Measurements from ENCODE around the gene ABCC6.

Gene ABCC6

DNA sequence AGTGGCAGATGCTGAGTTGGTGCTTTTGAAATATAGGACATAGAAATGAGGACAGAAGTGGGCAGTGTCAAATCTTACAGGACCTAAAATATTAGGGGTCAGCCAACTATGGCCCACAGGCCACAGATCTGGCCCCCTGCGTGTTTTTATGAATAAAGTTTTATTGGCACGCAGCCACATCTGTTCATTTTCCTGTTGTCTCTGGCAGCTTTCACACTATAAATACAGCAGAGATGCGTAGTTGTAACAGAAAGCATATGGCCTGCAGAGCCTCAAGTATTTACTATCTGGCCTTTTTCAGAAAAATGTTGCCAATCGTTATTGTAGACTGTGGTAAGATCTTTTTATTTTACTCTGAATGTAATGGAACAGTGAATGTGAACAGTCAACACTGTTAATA, 82.8 kb downstream of the ABCC6 start:
- H3K4me1 ChIP-seq (ENCODE audit: insufficient read depth, low read length): no peaks in the 10 kb centered on the region
- no peaks in the 10 kb centered on the region for H3K9me3 ChIP-seq (ENCODE audit: insufficient read depth, low read length, severe bottlenecking)
- H4K20me1 ChIP-seq (ENCODE audit: insufficient read depth, low read length): peaks cover 4% of the 10 kb centered on the region; the same call in 1 of the 2 replicates
- no peaks in the 10 kb centered on the region for H3K27me3 ChIP-seq (ENCODE audit: insufficient read depth, low read length, poor library complexity)
- H3K4me3 ChIP-seq (ENCODE audit: low read depth in 1 of 2, low read length in 2 of 2): no peak overlapping the region
- H2AFZ ChIP-seq (ENCODE audit: low read depth, low read length): no peak overlapping the region
- no peaks in the 10 kb centered on the region for H3K79me2 ChIP-seq (ENCODE audit: insufficient read depth, low read length)
- no peak for TF ChIP-seq EZH2 (IDR thresholded peaks at IDR 0.05; ENCODE audit: borderline replicate concordance, low read depth, low read length, severe bottlenecking)
- TF ChIP-seq, protein P1, sequence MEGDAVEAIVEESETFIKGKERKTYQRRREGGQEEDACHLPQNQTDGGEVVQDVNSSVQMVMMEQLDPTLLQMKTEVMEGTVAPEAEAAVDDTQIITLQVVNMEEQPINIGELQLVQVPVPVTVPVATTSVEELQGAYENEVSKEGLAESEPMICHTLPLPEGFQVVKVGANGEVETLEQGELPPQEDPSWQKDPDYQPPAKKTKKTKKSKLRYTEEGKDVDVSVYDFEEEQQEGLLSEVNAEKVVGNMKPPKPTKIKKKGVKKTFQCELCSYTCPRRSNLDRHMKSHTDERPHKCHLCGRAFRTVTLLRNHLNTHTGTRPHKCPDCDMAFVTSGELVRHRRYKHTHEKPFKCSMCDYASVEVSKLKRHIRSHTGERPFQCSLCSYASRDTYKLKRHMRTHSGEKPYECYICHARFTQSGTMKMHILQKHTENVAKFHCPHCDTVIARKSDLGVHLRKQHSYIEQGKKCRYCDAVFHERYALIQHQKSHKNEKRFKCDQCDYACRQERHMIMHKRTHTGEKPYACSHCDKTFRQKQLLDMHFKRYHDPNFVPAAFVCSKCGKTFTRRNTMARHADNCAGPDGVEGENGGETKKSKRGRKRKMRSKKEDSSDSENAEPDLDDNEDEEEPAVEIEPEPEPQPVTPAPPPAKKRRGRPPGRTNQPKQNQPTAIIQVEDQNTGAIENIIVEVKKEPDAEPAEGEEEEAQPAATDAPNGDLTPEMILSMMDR (IDR thresholded peaks at IDR 0.05; ENCODE audit: borderline replicate concordance, extremely low read depth, low read length, poor library complexity, severe bottlenecking): no peak
- ATAC-seq (ENCODE audit: insufficient read depth, low read depth) (no peak), DNase-seq (no peak)
- no peak overlapping the region for H3K4me2 ChIP-seq (ENCODE audit: insufficient read depth, low read length)
- peaks cover 79% of the 10 kb centered on the region for H3K36me3 ChIP-seq (ENCODE audit: insufficient read depth, low read length)
- no peak overlapping the region for H3K9ac ChIP-seq (ENCODE audit: low read depth, low read length)
- no peak overlapping the region for H3K27ac ChIP-seq (ENCODE audit: low read length)

DNA sequence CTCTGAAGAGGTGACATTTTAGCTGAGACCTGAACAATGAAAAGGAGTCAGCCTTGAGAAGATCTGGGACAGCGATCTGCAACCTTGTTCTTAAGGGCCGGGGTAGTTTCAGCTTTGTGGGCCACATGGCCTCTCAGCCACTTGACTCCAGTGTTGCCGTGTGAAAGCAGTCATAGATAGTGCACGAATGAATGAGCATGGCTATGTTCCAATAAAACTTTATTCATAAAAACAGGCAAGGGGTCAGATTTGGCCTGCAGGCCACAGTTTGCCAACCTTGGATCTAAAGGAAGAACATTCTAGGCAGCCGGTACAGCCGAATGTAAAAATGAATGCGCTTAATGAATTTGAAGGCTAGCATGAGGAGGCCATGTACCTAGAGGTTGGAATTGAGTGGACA, 83.5 kb downstream of the ABCC6 start:
- Histone ChIP-seq H3K4me3 (ENCODE audit: low read depth in 1 of 2, low read length in 2 of 2) (no peak overlapping the region), H4K20me1 (ENCODE audit: insufficient read depth, low read length) (peaks cover 4% of the 10 kb centered on the region; the same call in 1 of the 2 replicates), H3K36me3 (ENCODE audit: insufficient read depth, low read length) (peaks cover 80% of the 10 kb centered on the region), H3K79me2 (ENCODE audit: insufficient read depth, low read length) (no peaks in the 10 kb centered on the region), H3K9me3 (ENCODE audit: insufficient read depth, low read length, severe bottlenecking) (no peaks in the 10 kb centered on the region), H3K4me1 (ENCODE audit: insufficient read depth, low read length) (no peaks in the 10 kb centered on the region), H3K27ac (ENCODE audit: low read length) (no peak overlapping the region), H3K4me2 (ENCODE audit: insufficient read depth, low read length) (no peak overlapping the region), H3K27me3 (ENCODE audit: insufficient read depth, low read length, poor library complexity) (no peaks in the 10 kb centered on the region), H2AFZ (ENCODE audit: low read depth, low read length) (no peak overlapping the region), H3K9ac (ENCODE audit: low read depth, low read length) (no peak overlapping the region)
- TF ChIP-seq, protein P1 (IDR thresholded peaks at IDR 0.05; ENCODE audit: borderline replicate concordance, extremely low read depth, low read length, poor library complexity, severe bottlenecking): no peak
- no peak for TF ChIP-seq EZH2 (IDR thresholded peaks at IDR 0.05; ENCODE audit: borderline replicate concordance, low read depth, low read length, severe bottlenecking)
- DNase-seq: no peak
- no peak for ATAC-seq (ENCODE audit: insufficient read depth, low read depth)

DNA sequence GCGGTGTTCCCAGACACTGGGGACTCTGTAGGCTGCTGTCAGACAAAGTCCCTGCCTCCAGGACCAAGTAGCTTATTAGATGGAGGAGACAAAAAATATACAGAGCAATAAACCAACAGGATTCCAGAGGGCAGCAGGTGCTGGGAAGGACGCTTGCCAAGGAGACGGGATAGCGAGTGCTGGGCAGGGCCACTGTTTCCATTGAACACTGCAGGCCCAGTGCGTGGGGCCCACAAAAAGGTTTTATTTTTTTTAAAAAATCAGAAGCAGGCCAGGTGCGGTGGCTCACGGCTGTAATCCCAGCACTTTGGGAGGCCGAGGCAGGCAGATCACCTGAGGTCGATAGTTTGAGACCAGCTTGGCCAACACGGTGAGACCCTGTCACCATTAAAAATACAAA, 84.2 kb downstream of the ABCC6 start:
- no peak overlapping the region for H2AFZ ChIP-seq (ENCODE audit: low read depth, low read length)
- no peaks in the 10 kb centered on the region for H4K20me1 ChIP-seq (ENCODE audit: insufficient read depth, low read length)
- H3K4me3 ChIP-seq (ENCODE audit: low read depth in 1 of 2, low read length in 2 of 2): no peak overlapping the region
- no peak overlapping the region for H3K4me2 ChIP-seq (ENCODE audit: insufficient read depth, low read length)
- no peak for ATAC-seq (ENCODE audit: insufficient read depth, low read depth)
- H3K79me2 ChIP-seq (ENCODE audit: insufficient read depth, low read length): no peaks in the 10 kb centered on the region
- H3K36me3 ChIP-seq (ENCODE audit: insufficient read depth, low read length): peaks cover 82% of the 10 kb centered on the region
- no peaks in the 10 kb centered on the region for H3K9me3 ChIP-seq (ENCODE audit: insufficient read depth, low read length, severe bottlenecking)
- H3K27ac ChIP-seq (ENCODE audit: low read length): no peak overlapping the region
- no peak overlapping the region for H3K9ac ChIP-seq (ENCODE audit: low read depth, low read length)
- H3K27me3 ChIP-seq (ENCODE audit: insufficient read depth, low read length, poor library complexity): no peaks in the 10 kb centered on the region
- no peak for DNase-seq
- H3K4me1 ChIP-seq (ENCODE audit: insufficient read depth, low read length): no peaks in the 10 kb centered on the region
- TF ChIP-seq, protein P1 (IDR thresholded peaks at IDR 0.05; ENCODE audit: borderline replicate concordance, extremely low read depth, low read length, poor library complexity, severe bottlenecking): no peak
- TF ChIP-seq EZH2 (IDR thresholded peaks at IDR 0.05; ENCODE audit: borderline replicate concordance, low read depth, low read length, severe bottlenecking): no peak
